Panc1 (cell line): ENCODE results near the gene AHRR. TPM values are rescaled to one million over a fixed set of nuclear protein-coding genes. Genes with fewer than 3 reads are reported as not detected.
A peak's percentile ranks its signal among the peaks of the same experiment; 100 is the strongest.

ENCODE experiments used
- ATAC-seq: fragments of 200-7000 bp; cut with Tn5 transposase; 2 replicates; pipeline ENCODE4 v1.9.1; 2020; ENCODE audit warnings: mild to moderate bottlenecking, moderate library complexity
- BruUV-seq: library from RNA; stranded (reverse); fragments of 400-500 nt; replicated peaks from 2 replicates; lab custom pipeline; 2021; lab: Mats Ljungman, UMichigan
- CTCF ChIA-PET: fragments of 300-600 bp; sonication (Branson Sonifier 250); formaldehyde crosslinking; loops from one replicate; lab custom pipeline; 2022; ENCODE audit warnings: antibody characterized with exemption; lab: Charles Lee
- POLR2A ChIA-PET: fragments of 300-600 bp; sonication (Branson Sonifier 250); formaldehyde crosslinking; loops from one replicate; lab custom pipeline; 2022; ENCODE audit warnings: antibody characterized with exemption; lab: Charles Lee
- DNase-seq: peaks from one replicate; pipeline ENCODE4 v3.0.0-alpha.2; 2010; ENCODE audit warnings: low read depth, low spot score
- H3K27ac ChIP-seq: 2 replicates; pipeline ENCODE4 v1.5.1; 2011; ENCODE audit warnings: mild to moderate bottlenecking, low read length, inconsistent platforms
- H3K27me3 ChIP-seq: fragments of 200-500 bp; sonication (Bioruptor generic); 2 replicates; pipeline ENCODE4 v1.6.0; 2014; ENCODE audit warnings: low read length, inconsistent platforms; ENCODE audit not compliant: control insufficient read depth, insufficient read depth
- H3K36me3 ChIP-seq: fragments of 200-500 bp; sonication (Bioruptor generic); 2 replicates; pipeline ENCODE4 v1.5.1; 2014; ENCODE audit warnings: inconsistent platforms, mild to moderate bottlenecking, low read length, moderate library complexity; ENCODE audit not compliant: control insufficient read depth, insufficient read depth
- H3K4me1 ChIP-seq: 2 replicates; pipeline ENCODE4 v1.5.1; 2011; ENCODE audit warnings: inconsistent platforms, mild to moderate bottlenecking, low read length, moderate library complexity; ENCODE audit not compliant: control insufficient read depth, insufficient read depth
- H3K4me3 ChIP-seq, 2 experiments: 2 replicates each; pipeline ENCODE4 v1.5.1; 2011 to 2012; ENCODE audit warnings: low read depth in 2 of 2, low read length in 2 of 2, mild to moderate bottlenecking in 2 of 2, inconsistent platforms in 1 of 2, moderate library complexity in 1 of 2
- H3K9me3 ChIP-seq: fragments of 200-500 bp; sonication (Bioruptor generic); 2 replicates; pipeline ENCODE4 v1.5.1; 2014; ENCODE audit warnings: low read depth, mild to moderate bottlenecking, inconsistent platforms, low read length, moderate library complexity; ENCODE audit not compliant: control insufficient read depth, insufficient read depth
- CTCF ChIP-seq: fragments of 450-650 bp; IDR thresholded peaks from 2 replicates; pipeline ENCODE4 v1.5.1; 2017; ENCODE audit warnings: mild to moderate bottlenecking
- POLR2AphosphoS5 ChIP-seq: IDR thresholded peaks from 2 replicates; pipeline ENCODE4 v1.6.1; 2012; ENCODE audit warnings: mild to moderate bottlenecking, low read depth, low read length, moderate library complexity
- REST ChIP-seq, 2 experiments: IDR thresholded peaks; 2 replicates each; pipeline ENCODE4 v1.6.1; 2011 to 2012; ENCODE audit warnings: low read depth in 2 of 2, control low read depth in 1 of 2, low read length in 1 of 2, mild to moderate bottlenecking in 1 of 2, moderate library complexity in 1 of 2; ENCODE audit not compliant: insufficient read depth in 1 of 2
- SIN3A ChIP-seq: IDR thresholded peaks from 2 replicates; pipeline ENCODE4 v1.6.1; 2012; ENCODE audit warnings: low read depth, mild to moderate bottlenecking, low read length, moderate library complexity, borderline replicate concordance; ENCODE audit not compliant: insufficient read depth
- TCF7L2 ChIP-seq: IDR thresholded peaks from 2 replicates; pipeline ENCODE4 v1.6.1; 2011; ENCODE audit warnings: mild to moderate bottlenecking, low read depth, low read length, inconsistent platforms
- in situ Hi-C: cut with HindIII; loops from 2 replicates; pipeline ENCODE4 v1.10.0; 2016; ENCODE audit warnings: low sequenced_read_pairs, low pct_unique_long_range_greater_than_20kb
- intact Hi-C: fragments of 100-400 bp; cut with micrococcal nuclease; formaldehyde crosslinking; loops from one replicate; pipeline ENCODE4 v1.10.0; 2022; ENCODE audit not compliant: unreplicated experiment
- total RNA-seq: library from RNA; stranded (reverse); gene quantifications from one replicate; pipeline ENCODE4 v1.2.1, GENCODE V29; 2021; ENCODE audit not compliant: unreplicated experiment

The AHRR gene
- total RNA-seq, 1 experiment from 2014 or later, result 23.6 TPM

- in situ Hi-C loops (no loop called here), intact Hi-C loops (no loop called here)
- H3K9me3 ChIP-seq, result no peaks in the 10 kb centered on the region
- TF ChIP-seq TCF7L2, result no peak
- TF ChIP-seq CTCF, result no peak
- no peak for TF ChIP-seq POLR2AphosphoS5
- no peak for TF ChIP-seq REST (IDR thresholded peaks at IDR 0.05; ENCODE audit: insufficient read depth in 1 of 2, low read depth in 2 of 2, low read length in 1 of 2)
- TF ChIP-seq SIN3A, result no peak
- H3K36me3 ChIP-seq, result no peaks in the 10 kb centered on the region; the same call in 1 of the 2 replicates
- H3K27ac ChIP-seq, result no peak overlapping the region
- H3K4me3 ChIP-seq, result no peak overlapping the region
- ChIA-PET CTCF (no interaction called here), POLR2A (no interaction called here)
- no TSS peak for BruUV-seq
- peaks cover 13% of the 10 kb centered on the region for H3K4me1 ChIP-seq
- no peak for ATAC-seq
- no peaks in the 10 kb centered on the region for H3K27me3 ChIP-seq
- DNase-seq, result no peak
Measured at GRCh38 chr5:440401-441201, 119.1 kb downstream of the AHRR start.

GRCh38 chr5:441996-442334 is 120.5 kb downstream of the AHRR start:
- in situ Hi-C loops, result no loop called here
- TF ChIP-seq REST (IDR thresholded peaks at IDR 0.05; ENCODE audit: insufficient read depth in 1 of 2, low read depth in 2 of 2, low read length in 1 of 2) (no peak), TCF7L2 (no peak), POLR2AphosphoS5 (no peak), SIN3A (no peak), CTCF (no peak)
- no peak for ATAC-seq
- Histone ChIP-seq H3K9me3 (no peaks in the 10 kb centered on the region), H3K27ac (peak overlapping the region; percentile 93), H3K36me3 (no peaks in the 10 kb centered on the region; the same call in 1 of the 2 replicates), H3K4me3 (peak overlapping the region; percentile 67 to 99), H3K27me3 (no peaks in the 10 kb centered on the region), H3K4me1 (peaks cover 13% of the 10 kb centered on the region)
- POLR2A ChIA-PET, result no interaction called here
- CTCF ChIA-PET, result no interaction called here
- no TSS peak for BruUV-seq
- no peak for DNase-seq
- intact Hi-C loops, result no loop called here
